SK-N-SH (cell line): ENCODE data around the gene ZBTB7B.

Source experiments
- EP300 ChIP-seq, 2 experiments: IDR thresholded peaks; 2 replicates each; pipeline versions ENCODE4 v1.4.0 to v1.6.1; 2012; ENCODE audit warnings: borderline replicate concordance in 1 of 2, low read depth in 1 of 2, low read length in 1 of 2
- EZH2phosphoT487 ChIP-seq: fragments of 200-600 bp; sonication (generic); IDR thresholded peaks from 2 replicates; pipeline ENCODE4 v1.6.1; 2017; ENCODE audit warnings: low read depth, mixed run types, mild to moderate bottlenecking, antibody characterized with exemption, moderate library complexity, borderline replicate concordance
- FOSL2 ChIP-seq: IDR thresholded peaks from 2 replicates; pipeline ENCODE4 v1.4.0; 2012; ENCODE audit warnings: low read depth, mild to moderate bottlenecking, moderate library complexity, borderline replicate concordance
- GATA2 ChIP-seq: sonication (generic); formaldehyde crosslinking; IDR thresholded peaks from 2 replicates; pipeline ENCODE4 v1.5.0; 2020; ENCODE audit warnings: mild to moderate bottlenecking, missing genetic modification reagents
- RAD21 ChIP-seq: IDR thresholded peaks from 2 replicates; pipeline ENCODE4 v1.6.1; 2012; ENCODE audit warnings: mild to moderate bottlenecking, low read length
- SMC3 ChIP-seq: IDR thresholded peaks from 2 replicates; pipeline ENCODE4 v1.6.1; 2012; ENCODE audit warnings: low read depth, low read length, improper control_type of control experiment
- TAF1 ChIP-seq: IDR thresholded peaks from 2 replicates; pipeline ENCODE4 v1.6.1; 2012; ENCODE audit warnings: low read depth, mild to moderate bottlenecking, low read length, moderate library complexity, borderline replicate concordance
- TF ChIP-seq, protein P1 (sequence below): fragments of 200-600 bp; sonication (generic); IDR thresholded peaks from 2 replicates; pipeline ENCODE4 v1.6.1; 2017; ENCODE audit warnings: antibody characterized with exemption, mild to moderate bottlenecking, moderate library complexity
- TF ChIP-seq, protein P2 (sequence below): IDR thresholded peaks from 2 replicates; pipeline ENCODE4; 2012
- TF ChIP-seq, protein P3 (sequence below): IDR thresholded peaks from 2 replicates; pipeline ENCODE4 v1.6.1; 2012; ENCODE audit warnings: mild to moderate bottlenecking, low read depth, low read length, moderate library complexity

DNA sequence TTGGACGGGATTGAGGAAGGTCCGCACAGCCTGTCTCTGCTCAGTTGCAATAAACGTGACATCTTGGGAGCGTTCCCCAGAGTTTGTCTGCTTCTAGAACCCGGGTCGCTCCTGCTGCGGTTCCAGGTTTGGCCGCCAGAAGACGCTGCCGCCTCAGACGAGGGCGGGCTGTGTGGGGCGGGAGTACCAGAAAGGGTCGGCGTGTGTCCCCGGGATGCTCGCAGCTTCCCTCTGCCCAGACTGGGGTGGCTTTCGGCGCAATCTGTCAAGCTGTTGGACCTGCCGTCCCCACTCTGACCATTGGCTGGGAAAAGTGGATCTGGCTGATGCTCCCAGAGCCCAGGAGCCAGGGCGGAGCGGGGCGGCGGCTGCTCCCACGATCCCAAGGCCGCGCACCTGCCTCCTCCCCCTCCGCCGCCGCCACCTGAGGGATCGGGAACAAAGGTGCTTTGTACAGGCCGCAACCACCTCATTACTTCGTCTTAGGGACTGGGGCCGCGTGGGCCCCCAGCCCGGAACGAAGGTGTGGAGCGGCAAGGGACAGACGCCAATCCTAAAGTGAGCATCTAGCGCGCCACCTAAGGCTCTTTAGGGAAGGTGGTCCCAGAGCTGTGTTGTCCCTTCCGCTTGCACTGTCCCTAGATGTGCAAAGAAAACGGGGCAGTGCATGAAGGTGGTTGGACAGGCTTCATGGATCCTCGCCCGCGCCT, 60.3 kb downstream of the ZBTB7B start:
- TF ChIP-seq FOSL2 (no peak), EZH2phosphoT487 (no peak), EP300 (IDR thresholded peaks at IDR 0.05; ENCODE audit: borderline replicate concordance in 1 of 2, low read depth in 1 of 2, low read length in 1 of 2) (no peak), GATA2 (CRISPR knock-in tag) (no peak), RAD21 (no peak), SMC3 (no peak), TAF1 (no peak)
- TF ChIP-seq, protein P1, sequence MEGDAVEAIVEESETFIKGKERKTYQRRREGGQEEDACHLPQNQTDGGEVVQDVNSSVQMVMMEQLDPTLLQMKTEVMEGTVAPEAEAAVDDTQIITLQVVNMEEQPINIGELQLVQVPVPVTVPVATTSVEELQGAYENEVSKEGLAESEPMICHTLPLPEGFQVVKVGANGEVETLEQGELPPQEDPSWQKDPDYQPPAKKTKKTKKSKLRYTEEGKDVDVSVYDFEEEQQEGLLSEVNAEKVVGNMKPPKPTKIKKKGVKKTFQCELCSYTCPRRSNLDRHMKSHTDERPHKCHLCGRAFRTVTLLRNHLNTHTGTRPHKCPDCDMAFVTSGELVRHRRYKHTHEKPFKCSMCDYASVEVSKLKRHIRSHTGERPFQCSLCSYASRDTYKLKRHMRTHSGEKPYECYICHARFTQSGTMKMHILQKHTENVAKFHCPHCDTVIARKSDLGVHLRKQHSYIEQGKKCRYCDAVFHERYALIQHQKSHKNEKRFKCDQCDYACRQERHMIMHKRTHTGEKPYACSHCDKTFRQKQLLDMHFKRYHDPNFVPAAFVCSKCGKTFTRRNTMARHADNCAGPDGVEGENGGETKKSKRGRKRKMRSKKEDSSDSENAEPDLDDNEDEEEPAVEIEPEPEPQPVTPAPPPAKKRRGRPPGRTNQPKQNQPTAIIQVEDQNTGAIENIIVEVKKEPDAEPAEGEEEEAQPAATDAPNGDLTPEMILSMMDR = no peak
- TF ChIP-seq, protein P2, sequence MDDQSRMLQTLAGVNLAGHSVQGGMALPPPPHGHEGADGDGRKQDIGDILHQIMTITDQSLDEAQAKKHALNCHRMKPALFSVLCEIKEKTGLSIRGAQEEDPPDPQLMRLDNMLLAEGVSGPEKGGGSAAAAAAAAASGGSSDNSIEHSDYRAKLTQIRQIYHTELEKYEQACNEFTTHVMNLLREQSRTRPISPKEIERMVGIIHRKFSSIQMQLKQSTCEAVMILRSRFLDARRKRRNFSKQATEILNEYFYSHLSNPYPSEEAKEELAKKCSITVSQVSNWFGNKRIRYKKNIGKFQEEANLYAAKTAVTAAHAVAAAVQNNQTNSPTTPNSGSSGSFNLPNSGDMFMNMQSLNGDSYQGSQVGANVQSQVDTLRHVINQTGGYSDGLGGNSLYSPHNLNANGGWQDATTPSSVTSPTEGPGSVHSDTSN = no peak
- TF ChIP-seq, protein P3, sequence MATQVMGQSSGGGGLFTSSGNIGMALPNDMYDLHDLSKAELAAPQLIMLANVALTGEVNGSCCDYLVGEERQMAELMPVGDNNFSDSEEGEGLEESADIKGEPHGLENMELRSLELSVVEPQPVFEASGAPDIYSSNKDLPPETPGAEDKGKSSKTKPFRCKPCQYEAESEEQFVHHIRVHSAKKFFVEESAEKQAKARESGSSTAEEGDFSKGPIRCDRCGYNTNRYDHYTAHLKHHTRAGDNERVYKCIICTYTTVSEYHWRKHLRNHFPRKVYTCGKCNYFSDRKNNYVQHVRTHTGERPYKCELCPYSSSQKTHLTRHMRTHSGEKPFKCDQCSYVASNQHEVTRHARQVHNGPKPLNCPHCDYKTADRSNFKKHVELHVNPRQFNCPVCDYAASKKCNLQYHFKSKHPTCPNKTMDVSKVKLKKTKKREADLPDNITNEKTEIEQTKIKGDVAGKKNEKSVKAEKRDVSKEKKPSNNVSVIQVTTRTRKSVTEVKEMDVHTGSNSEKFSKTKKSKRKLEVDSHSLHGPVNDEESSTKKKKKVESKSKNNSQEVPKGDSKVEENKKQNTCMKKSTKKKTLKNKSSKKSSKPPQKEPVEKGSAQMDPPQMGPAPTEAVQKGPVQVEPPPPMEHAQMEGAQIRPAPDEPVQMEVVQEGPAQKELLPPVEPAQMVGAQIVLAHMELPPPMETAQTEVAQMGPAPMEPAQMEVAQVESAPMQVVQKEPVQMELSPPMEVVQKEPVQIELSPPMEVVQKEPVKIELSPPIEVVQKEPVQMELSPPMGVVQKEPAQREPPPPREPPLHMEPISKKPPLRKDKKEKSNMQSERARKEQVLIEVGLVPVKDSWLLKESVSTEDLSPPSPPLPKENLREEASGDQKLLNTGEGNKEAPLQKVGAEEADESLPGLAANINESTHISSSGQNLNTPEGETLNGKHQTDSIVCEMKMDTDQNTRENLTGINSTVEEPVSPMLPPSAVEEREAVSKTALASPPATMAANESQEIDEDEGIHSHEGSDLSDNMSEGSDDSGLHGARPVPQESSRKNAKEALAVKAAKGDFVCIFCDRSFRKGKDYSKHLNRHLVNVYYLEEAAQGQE = no peak
